GM19025 (cell line): ENCODE data around the gene ESCO1.

ENCODE experiments used
- ATAC-seq: cut with Tn5 transposase; IDR thresholded peaks from one replicate; pipeline ENCODE4 v1.9.1; 2021; ENCODE audit warnings: mild to moderate bottlenecking, low read depth, moderate library complexity; ENCODE audit not compliant: unreplicated experiment

Gene ESCO1

GRCh38 chr18:21496277-21496835, 104.1 kb downstream of the ESCO1 start:
- ATAC-seq = no peak

GRCh38 chr18:21490748-21491147, 109.8 kb downstream of the ESCO1 start:
- ATAC-seq = no peak

- ATAC-seq = no peak
Observed at GRCh38 chr18:21489919-21490495, 110.5 kb downstream of the ESCO1 start.

- no peak for ATAC-seq
Observed at GRCh38 chr18:21489119-21489750, 111.3 kb downstream of the ESCO1 start.

- no peak for ATAC-seq
Observed at GRCh38 chr18:21486905-21487437, 113.5 kb downstream of the ESCO1 start.

GRCh38 chr18:21484851-21485636, 115.5 kb downstream of the ESCO1 start:
- ATAC-seq = no peak

- no peak for ATAC-seq
Observed at GRCh38 chr18:21483051-21483450, 117.5 kb downstream of the ESCO1 start.

- no peak for ATAC-seq
Observed at GRCh38 chr18:21481739-21482138, 118.8 kb downstream of the ESCO1 start.

GRCh38 chr18:21479721-21480120, 120.8 kb downstream of the ESCO1 start:
- no peak for ATAC-seq
